HG03025 (cell line): ENCODE data around the gene PDE1C.
"Not testable (repeated sequence)": the region's sequence is repeated elsewhere in the genome, so short reads cannot be mapped to it uniquely, and the experiment has no call there.

Experiments used
- ATAC-seq: cut with Tn5 transposase; IDR thresholded peaks from one replicate; pipeline ENCODE4 v1.9.1; 2021; ENCODE audit warnings: mild to moderate bottlenecking, moderate library complexity; ENCODE audit not compliant: unreplicated experiment, low FRiP score

Gene PDE1C

DNA sequence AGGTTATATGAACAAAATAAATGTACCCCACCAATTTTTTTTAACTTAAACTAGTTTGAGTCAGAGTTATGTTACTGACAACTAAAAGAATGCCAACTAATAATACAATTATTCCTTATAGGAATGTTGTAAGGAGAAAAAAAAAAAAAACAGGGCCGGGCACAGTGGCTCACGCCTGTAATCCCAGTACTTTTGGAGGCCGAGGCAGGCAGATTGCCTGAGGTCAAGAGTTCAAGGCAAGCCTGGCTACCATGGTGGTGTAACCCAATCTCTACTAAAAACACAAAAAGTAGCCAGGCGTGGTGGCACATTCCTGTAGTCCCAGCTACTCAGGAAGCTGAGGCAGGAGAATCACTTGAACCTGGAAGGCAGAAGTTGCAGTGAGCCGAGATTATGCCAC, 6.6 kb upstream of the PDE1C start:
- not testable (repeated sequence) for ATAC-seq

DNA sequence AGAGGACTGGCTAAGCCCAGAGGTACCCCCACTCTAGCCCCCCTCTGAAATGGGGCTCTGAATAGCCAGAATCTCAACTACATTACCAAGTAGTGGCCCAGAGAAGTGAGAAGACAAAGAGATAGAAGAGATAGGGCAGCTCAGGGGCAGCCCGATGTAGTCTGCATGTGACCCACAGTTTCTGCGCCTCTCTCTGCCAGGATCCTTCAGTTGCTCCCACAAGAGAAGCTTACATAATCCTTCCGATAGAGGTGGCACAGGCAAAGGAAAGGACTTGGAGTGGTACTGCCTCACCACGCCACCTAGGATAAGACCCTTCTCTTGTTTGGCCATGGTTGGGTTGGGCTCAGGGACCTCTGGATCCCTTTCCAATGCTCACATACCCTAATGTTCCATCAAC, 5.4 kb upstream of the PDE1C start:
- ATAC-seq: no peak

DNA sequence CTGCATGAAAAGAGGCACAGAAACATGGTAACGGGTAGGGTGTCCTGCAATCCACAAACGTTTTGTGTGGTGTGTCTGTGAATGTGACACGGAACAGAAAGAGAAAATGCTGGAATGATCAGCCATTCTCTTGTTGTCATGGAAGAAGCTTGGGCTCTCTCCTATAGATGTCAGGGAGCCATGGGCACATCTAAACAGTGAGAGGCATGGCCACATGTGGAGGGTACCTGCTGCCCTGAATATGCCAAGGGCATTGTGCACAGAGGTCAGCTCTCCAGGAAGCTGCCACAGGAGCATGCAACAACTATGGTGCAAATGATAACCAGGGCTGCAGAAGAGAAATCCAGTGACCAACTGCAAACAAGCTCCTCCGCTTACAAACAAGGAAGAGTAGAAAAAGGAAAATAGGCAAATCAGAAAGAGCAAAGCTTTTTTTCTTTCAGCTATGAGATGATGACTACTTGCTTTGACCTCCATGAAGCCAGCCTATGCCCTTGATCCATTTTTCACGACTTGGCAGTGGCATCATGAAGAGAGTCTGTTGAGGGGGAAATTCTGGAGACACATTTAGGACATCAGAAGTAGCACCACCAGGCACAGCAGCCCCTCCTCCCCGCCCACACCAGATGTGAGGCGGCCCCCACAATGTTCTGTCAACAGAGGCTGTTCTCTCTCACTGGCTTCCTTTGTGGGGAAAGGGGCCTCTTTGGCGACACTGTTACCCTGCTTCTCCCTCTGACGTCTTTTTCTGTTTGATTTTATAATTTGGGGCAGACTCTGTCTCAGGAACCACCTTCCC, 4.8 kb upstream of the PDE1C start:
- ATAC-seq: no peak

DNA sequence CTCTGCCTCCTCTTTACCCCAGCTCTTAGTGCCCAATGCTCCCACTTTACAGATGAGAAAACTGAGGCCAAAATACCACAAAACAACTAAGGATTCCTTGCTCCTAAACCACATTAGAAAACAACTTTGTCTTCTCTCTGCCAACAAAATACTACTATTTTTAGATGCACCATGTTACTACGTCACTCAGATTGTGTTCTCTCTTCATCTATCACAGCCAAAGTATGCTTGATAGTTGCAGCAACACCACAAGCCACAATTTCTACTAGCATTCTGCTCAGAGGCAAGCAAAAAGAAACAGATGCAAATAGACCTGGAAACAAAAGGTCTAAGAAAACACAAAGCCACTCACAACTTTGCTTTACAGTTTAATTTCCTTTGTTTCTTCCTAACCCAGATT, 3.3 kb upstream of the PDE1C start:
- no peak for ATAC-seq

DNA sequence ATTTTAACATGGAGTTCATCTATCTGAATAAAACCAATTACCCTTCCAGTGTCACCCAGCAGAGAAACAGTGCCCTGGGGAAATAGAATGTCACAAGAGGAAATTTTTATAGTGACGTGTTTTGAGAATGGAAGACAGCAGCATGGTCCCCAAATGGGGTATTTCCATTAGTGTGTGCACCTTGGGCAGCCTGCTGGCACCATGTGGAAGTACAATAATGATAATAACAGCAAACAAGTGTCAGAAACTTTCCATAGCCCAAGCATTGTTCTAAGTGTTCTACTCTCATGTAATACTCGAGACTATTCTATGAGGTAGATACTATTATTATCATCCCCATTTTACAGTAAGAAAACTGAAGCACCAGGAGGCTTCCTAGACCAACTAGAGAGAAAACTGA, 2.2 kb upstream of the PDE1C start:
- no peak for ATAC-seq

DNA sequence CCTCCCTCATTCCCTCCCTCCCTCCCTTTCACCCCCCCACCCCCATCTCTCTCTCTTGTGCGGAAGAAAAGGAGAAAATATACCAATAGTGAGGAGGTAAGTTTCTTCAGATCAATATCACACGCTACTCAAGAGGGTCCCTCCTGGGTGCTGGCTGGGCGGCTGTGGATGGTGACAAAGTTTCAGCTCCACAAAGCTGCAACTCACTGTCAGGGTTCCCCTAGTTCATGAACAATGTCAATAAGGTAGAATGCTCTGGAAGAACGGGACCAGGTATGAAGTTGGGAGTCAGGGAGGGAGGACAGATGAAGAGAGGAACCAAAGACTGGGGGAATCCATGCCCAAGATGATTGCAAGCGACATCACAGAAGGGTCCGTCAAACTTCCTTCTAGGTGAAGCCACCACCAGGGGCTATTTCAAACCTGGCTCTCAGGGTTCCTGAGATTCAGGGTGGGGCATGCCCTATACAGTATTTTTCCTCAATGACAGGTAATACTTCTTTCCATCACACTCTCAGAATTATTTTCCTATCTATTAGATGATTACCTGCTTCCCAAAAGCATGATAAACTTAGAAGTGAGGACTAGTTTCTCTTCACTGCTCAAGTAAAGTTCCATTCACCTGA, 1.4 kb upstream of the PDE1C start:
- no peak for ATAC-seq

DNA sequence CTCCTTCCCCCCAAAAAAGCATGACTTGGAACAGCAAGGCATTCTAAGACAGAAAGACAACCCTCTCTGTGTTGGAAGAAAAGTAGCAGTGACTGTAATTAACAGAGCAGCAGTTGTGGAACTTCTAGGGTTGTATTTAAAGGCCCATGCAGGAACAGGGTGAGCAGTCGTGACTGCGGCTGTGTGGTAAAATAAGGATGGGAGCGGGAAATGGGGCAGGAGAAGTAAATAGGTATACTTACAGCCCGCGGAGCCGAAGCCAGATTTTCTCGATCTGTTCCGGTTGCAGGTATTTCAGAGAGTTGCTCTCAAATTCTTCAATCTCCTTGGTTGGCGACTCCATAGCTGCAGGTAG, 179 bp downstream of the PDE1C start:
- ATAC-seq: no peak

DNA sequence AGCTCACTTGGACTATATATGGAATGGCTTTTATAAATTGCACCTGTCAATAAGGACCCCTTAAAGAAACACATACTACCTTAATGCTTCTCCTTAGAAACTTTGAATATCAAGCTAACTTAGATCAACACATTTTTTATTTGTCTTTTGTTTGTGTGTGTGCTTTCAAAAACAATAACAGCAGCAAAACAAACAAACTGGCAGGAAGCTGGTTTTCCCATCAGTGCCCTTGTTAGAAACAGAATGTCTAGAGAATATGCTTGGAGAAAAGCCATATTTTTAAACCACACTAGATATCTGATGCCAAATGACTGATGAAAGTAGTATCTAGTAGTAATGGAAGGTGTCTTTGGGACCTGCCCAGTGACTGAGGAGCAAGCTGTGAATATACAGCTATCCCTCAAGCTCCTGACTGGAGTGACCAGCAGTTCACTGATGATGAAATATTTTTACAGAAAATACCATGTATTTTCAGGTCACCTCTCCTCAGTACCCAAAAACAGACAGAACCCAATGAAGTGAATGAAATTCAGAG, 1.0 kb downstream of the PDE1C start:
- no peak for ATAC-seq

DNA sequence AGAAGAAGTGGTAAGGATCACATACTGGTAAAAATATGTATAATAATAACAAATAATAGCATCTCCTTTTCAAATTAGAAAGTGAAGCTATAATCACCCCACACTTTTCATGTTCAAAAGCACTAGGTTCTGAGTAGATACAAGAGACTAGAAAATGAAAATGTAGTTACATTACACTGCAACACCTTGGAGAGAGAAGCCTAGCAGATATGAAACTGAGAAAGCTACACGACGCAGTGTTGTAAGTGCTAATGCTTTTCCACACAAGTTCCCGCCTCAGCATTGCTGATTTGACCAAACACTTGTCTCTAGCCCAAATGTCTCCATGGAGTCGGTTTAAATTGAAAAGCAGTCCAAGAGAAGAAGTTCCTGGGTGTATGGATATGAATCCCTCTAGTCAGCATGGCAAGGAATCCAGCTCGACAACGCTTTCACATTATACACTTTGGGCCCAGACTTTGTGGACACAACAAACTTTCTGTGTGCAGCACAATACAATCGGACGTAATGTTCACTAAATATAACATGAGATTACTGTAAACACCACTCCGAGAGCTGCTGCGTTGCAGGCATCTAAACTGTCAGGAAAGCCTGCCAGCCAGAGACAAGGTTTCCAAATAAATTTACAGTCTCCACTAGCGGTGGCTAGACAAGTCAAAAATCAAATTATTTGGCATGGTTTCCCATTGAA, 1.7 kb downstream of the PDE1C start:
- no peak for ATAC-seq

DNA sequence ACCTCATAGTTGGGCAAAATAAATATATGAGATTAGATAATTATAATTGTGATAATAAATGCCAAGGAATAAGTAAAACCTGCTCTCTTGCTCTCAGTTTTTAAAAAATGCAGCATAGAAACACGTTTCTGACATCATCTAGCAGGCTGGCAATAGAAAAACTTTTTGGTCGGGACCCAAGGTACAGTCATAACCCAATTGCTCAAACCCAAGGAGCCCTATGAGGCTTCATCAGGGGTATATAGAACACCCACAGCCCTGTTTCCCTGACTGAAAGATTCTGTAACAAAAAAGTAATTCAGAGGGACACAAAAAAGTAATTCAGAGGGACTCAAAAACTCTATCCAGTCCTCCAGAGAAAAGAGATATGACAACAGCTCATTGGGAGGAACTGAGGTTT, 3.8 kb downstream of the PDE1C start:
- ATAC-seq: no peak

DNA sequence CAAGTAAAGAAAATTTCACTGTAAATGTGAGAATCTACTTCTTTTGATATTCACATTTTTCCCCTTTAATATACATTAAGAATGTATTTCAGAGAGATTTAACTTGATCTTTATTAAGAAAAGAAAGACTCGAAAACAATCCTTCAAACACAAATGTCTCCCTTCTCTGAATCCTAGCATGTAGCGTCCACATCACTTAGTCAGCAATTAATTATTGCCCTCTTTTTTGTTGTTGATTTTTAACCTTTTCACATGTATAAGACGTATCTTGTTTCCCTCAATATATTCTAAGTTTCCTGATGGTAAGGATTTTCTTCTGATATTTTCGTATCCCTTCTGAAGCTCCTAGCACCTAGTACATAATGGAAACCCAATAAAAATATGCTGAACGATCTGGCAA, 6.6 kb downstream of the PDE1C start:
- ATAC-seq: no peak

DNA sequence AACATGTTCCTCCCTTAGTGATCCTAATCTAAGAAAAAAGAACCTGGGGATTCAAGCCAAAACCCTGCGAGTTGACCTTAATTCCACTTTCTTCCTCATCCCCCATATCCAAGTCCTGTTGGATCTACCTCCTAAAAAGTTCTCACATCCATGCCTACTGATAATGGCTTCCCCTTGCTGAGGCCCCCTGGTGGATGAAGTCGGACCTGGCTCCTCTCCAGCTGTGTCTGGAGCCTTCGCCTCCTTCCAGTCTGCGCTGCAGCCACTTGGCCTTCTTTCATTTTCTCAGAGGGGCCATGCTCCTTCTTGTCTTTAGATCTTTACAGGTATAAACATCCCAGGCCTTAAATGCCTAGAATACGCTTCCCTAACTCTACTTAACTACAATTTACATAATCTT, 8.1 kb downstream of the PDE1C start:
- ATAC-seq: no peak

DNA sequence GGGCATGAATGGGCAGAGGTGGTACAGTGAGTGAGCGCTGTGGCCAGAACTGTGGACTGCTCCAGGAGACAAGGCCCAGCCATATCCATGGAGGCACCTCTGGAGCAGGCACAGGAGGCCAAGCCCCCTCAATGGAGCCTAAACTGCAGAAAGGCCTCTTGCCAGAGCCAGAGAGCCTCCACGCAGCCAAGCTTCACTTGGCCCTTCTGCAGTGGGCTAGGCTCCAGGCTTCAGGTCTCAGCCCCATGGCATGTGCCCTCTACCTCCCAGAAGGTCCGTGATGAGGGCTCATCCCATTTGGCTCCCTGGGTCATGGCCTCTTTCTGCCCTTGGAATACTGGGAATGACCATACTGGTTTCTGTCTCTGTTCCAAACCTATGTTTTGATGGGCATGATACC, 8.9 kb downstream of the PDE1C start:
- no peak for ATAC-seq

DNA sequence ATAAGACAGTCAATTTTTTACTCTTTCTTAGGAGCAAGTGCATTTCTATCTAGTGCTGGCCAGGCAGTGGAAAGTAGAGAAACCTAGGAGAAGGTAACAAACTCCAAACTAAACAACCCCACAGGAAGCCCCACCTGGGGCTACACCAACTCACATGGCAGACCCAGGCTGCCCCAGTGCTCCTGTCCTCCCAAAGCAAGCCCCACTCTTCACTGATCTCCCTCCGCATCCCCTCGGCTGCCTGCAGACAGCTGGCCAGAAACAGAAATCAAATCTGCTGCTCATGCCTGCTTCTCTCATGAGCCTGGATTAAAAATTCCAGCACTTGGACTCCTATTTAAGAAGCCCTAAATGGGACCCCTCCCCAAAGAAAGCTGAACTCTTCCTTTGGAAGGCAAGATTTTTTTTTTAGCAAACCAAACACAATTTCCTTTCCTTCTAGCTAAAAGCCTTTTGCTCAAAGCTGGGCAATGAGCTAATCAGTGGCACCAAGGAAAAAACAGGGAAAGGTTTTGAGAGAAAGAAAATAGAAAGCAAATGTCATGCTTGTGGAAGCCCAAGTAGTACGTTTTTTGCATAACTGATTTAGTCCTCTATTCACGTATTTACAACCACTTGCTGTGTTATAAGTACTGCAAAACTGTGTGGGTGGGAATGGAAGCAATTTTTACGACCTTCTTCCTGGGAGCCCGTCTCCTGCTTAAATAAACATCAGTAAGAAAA, 10.8 kb downstream of the PDE1C start:
- ATAC-seq: no peak

DNA sequence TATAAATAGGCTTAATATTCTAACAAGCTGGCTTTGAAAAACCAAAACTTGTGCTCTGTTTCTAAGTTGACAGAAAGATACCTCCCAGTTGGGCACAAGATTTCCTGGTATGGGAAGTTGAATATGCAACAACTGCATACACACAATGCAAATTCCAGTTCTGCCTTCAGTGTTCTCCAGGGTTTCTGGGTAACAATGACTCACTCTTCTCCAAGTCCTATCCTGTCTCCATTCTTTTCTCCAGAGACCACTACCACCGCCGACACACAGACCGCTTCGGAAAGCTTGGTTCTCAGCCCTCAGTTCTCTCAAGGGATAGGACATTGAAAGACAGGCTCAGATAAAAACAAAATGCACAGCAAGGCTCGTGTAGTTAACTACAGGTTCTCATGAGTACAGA, 12.2 kb downstream of the PDE1C start:
- ATAC-seq: no peak

DNA sequence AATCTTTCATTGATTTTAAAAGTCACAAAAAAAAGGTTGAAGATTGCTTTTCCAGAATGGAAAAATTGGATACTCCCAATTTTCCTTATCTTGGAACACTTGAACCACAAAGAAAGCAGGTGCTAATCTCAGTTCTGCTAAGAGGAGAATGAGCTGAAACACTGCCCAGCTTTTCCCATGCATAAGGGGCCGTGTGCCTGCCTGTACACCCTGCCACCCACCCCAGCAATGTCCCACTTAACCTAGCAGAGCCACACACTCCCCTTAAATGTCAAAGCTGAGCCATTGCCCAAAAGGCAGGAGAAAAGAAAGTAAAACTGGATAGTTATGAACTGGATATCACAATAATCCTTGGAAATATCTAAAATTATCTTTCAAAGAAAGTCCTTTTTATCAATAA, 13.4 kb downstream of the PDE1C start:
- ATAC-seq: no peak

DNA sequence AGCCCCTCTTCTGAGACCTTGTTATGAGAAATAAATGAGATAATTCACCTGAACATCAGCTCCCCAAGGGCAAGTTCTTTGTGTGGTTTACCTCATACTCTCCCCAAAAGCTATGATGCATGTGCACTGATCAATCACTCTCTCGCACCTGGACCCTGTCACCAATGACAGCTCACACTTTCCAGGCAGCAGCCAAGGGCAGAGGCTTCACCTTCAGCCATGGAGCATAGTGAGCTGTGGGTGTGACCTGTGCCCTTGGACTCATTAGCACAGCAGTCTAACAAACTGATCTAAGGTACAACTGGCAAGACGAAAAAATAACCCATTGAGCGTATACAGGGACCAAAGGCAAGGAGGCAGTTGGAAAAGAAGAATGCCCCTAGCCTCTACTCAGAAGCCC, 17.0 kb downstream of the PDE1C start:
- ATAC-seq: no peak

DNA sequence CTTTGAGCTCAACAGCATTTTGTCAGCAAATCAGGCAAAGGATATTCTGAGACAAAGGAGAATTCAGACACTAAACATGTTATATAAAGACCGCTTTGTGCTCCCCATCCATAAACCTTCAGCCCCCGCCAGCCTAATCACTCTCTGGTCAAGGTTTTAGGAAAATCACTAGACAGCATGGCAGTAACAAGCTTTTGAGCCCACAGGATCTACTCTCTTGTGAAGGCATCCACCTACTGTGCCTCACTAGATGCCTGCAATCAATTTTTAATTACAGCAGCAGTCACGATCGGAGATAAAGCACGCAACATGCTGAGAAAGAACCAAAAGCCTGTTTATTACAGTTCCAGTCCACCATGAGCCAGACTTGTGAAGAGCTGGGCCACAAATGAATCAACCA, 19.1 kb downstream of the PDE1C start:
- no peak for ATAC-seq

DNA sequence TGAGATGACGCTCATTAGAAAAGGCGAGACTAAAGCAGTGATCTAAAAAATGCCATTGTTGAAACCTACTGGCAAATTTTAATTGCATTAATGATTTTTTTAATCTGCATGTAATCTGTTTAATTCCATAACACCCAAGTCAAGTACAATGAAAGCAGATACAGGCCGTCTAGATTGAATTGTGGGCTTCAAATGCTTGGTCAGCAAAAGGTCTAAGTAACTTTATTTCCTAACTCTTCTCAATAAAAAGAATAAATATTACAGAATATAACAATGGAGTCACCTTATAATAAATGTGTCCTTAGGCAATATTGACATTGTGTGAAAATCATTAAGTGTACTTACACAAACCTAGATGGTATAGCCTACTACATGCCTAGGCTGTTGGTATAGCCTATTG, 20.6 kb downstream of the PDE1C start:
- ATAC-seq: no peak

DNA sequence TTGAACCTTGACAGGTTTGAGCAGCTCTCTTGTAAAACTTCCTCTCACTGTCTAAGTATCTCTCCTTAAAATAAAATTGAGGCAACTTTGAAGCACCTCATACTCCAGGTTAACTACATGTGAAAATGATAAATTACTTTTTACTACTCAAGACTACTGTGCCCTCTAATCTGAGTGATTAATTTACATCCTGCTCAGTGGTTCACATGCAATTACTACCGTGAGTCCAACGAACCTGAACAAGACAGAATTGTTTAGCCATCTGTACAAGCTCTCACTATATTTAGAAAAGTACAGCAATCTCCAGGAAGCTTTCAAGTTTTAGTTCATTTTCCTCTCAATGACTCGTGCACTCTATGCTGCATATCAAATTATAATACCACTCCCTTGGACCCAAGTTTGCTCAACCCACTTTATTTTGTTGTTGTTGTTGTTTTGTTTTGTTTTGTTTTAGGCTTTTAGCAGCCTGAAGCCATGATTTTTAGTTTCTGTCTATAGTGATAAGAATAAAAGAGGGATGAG, 21.2 kb downstream of the PDE1C start:
- no peak for ATAC-seq

DNA sequence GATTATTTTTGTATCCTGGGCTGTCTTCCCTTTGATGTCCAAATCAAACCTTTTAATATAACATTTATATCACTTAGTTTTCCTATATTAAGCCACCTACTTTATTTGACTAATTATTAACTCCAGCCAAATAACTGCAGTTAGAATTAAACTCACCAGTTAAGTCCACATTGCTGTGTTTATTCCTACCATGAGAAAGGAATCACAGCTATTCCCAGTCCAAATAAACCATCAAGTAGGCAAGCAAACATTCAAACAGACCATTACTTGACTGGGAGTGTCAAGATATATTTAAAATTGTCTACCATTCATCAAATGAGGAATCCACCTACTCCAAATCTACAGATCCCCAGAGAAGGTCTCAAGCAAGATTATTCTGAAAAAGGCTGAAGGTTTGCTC, 22.4 kb downstream of the PDE1C start:
- ATAC-seq: no peak
